ENCODE data around the gene MMP23B.
"Not testable (repeated sequence)": the region's sequence is repeated elsewhere in the genome, so short reads cannot be mapped to it uniquely, and the experiment has no call there.

The MMP23B gene

DNA sequence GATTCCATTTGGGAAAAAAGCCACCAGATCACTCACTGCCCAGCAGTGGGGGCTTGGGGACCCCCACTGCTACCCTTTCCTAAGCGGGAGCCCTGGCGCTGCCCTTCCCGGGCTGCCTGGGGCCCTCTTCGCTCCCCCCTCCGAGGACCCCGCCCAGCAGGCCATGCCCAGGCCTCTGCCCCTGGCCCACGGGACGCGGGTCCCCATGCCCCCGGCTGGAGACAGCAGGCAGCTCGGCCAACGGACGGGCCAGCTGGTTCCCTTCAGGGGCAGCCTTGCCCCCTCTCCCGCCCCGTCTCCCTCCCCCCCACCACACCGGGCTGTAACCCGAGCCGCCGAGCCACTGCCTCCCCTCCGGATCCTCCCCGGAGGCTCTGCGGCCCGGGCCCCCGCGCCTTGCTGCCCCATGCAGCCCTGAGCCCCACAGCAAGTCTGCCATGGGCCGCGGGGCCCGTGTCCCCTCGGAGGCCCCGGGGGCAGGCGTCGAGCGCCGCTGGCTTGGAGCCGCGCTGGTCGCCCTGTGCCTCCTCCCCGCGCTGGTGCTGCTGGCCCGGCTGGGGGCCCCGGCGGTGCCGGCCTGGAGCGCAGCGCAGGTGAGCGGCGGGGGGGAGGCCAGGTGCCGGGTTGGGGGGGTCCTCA is at the start of gene MMP23B:
TSS of gene MMP23B (plus strand) at position 392 of the 639 bp plus-strand sequence. CDS start at position 438, 46 bp downstream.
- DNase-seq: no peak

DNA sequence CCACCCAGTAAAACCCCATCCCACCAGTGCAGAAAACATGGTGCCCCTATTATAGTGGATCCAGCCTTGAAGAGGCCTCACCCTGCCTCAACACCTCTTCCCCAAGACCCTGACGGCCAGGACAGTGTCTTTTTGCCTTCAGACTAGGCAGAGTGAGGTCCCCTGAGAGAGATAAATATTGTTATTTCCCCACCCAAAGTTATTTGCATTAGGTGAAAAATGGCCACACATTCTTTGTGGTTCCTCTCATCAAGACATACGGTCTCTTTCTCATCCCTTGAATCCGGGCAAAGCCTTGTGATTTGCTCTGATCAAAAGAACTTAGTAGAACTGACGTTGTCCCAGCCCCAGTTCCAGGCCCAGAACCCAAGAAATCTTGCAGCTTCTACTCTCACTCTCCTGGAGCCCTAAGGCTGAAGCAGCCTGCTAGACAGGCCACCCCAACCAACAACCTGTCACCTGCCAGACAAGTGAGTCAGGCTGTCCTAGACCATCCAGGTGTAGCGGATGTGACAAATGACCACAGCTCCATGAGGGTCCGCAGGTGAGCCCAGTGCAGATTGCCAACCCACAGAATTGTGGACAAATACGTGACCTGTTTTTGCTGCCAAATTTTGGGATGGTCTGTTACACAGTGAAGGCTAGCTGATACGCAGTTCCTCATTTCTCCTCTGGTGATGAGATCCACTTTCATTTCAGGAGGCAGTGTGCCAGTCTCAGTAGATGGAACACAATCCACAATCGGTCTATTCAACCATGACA is 49.2 kb upstream of the MMP23B start:
- DNase-seq: no peak

DNA sequence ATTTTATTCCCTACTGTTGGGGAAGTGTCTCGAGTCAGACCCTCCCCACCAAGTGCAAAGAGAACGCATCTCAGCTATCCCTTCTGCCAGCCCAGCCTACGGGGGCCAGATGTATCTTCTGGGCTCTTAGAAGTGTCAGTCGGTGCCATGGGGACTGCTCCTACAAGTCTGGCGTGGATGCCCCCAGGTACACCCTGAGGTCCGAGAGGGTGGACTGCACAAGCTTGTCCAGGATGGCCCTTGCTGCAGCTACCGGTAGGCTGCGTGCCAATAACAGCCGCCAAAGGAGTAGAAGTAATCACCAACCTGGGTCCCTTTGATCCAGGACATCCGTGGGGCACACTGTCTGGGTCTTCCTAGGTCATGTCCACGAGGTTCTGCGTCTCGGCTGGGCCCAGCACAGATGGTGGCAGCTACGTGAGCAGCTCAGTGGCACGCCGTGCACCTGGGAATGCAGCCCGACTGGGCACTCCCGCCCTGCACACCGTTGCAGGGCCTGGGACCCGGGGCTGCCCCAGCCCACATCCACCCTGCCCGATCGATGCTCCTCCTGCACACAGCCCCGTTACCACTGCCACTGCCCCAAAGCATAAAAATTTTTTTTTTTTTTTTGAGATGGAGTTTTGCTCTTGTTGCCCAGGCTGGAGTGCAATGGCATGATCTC is 48.5 kb upstream of the MMP23B start:
- no peak for DNase-seq

DNA sequence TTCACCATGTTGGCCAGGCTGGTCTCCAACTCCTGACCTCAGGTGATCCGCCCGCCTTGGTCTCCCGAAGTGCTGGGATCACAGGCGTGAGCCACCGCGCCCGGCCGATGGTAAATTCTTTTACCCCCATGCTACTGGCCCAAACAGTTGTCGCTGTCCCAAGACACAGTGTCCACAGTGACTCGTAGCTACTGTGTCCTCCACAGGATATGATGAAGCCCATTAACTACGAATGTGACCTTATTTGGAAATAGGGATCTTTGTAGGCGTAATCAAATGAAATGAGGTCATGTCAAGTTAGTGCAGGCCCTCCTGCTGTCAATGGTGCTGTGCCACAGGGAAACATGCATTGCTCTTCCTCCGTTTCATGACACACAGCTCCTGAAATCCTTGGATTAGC is 40.5 kb upstream of the MMP23B start:
- DNase-seq: no peak

DNA sequence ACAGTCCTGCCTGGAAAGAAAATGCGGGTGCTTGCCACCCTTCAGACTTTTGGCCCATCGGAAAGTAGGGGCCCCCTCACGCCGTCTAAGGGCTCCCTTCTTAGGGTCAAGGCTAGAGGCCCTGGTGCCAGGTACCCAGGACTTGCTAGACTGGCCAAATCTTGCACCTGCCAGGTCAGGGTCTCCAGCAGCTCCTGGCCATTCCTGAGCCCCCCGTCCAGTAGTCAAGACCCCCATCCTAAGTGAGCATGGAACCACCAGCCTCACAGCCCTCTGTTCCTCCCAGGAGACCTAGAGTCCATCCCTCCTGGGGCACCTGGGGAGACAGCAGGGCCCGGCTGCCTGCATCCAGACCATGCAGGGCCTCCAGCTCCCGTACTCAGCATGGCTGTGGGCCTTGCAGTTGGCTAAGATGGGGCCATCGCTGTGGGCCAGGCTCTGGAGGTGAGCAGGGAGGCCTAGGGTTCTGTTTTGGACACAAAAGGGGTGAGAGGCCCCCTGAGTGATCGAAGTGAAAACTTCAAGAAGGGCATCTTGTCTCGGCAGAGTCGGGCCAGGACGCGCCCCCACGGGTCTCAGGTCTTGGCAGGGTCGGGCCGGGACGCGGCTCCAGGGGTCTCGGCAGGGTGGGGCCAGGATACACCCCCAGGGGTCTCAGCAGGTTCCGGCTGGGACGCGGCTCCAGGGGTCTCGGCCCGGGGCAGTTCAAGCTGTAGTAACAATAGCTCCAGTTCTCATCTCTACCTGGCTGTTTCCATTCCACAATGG is 38.0 kb upstream of the MMP23B start:
- no peak for DNase-seq

DNA sequence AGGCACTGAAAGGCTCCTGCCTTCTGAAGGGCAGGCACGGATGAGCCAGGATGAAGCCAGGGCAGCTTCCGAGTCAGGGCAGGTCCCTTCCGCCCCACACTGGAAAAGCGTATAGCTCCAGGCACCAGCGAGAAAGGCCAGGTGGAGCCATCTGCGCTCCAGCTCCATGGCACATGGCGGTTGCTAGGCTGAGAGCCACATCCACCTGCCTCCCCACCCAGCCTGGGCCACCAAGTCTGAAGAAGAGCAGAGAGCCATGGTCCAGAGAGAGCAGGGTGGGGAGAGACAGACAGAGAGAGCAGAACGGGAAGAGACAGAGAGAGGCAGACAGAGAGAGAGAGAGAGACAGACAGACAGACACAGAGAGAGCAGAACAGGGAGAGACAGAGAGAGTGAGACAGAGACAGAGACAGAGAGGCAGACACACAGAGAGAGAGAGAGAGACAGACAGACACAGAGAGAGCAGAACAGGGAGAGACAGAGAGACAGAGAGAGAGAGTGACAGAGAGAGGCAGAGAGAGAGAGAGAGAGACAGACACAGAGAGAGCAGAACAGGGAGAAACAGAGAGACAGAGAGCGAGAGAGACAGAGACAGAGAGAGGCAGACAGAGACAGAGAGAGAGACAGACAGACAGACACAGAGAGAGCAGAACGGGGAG is 37.2 kb upstream of the MMP23B start:
- no peak for DNase-seq

DNA sequence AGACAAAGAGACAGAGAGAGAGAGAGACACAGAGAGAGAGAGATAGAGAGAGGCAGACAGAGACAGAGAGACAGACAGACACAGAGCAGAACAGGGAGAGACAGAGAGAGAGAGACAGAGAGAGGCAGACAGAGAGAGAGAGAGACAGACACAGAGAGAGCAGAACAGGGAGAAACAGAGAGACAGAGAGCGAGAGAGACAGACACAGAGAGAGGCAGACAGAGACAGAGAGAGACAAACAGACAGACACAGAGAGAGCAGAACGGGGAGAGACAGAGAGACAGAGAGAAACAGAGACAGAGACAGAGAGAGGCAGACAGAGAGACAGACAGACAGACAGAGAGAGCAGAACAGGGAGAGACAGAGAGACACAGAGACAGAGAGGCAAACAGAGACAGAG is 36.6 kb upstream of the MMP23B start:
- DNase-seq: not testable (repeated sequence)

DNA sequence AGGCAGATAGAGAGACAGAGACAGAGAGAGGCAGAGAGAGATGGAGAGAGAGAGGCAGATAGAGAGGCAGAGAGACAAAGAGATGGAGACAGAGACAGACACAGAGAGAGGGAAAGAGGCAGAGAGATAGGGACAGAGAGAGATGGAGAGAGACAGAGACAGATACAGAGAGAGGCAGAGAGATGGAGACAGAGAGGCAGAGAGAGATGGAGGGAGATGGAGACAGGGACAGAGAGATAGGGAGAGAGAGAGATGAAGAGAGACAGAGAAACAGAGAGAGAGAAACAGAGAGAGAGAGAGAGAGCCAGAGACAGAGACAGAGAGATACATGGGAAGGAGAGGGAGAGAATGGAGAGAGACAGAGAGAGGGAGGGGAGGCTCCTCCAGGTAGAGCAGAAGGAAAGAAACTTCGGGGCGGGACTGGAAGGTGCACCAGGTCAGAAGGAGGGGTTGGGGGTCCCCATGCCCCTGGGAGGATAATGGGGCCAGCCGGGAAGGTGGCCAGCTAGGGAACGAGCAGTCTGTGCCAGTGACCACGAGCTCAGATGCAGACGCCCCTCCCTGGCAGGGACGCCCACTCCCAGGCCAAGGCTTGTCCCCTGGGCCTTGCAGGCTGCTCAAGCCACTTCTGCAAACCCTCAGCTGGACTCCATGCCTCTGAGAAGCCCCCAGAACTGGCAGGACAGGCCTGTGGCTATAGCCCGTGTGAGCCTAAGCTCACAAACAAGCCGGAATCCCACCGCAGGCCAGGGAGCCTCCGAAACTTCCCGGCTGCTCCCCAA is 35.3 kb upstream of the MMP23B start:
- no peak for DNase-seq

DNA sequence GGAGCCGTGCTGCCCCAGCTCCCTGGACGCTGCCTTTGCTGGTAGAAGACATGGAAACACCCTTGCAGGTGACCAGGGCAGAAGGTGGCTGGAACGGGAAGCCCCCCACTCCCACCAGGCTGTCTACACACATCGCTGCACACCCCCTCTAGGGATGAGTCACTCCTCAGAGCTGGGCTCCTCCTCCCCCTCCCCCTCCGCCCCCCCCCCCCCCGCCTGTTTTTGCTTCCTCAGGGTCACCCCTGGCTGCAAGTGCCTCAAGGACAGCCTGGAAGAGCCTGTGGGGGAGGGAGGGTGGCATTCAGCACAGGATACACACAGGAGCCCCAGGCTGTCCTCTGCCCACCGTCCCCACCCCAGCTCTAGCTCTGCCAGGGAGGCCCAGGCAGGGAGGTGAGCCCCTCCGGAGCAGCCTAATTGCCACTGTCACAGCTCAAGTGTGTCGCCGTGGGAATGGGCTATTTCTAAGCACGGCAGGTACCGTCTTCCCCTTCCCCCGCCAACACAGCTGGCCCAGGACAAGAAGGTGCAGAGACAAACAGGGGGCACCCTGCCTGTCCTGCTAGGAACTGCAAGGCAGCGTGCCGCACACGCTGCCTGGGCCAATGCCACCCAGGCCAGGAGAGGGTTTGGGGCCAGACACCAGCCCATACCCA is 34.6 kb upstream of the MMP23B start:
- peak; percentile 29 for DNase-seq

DNA sequence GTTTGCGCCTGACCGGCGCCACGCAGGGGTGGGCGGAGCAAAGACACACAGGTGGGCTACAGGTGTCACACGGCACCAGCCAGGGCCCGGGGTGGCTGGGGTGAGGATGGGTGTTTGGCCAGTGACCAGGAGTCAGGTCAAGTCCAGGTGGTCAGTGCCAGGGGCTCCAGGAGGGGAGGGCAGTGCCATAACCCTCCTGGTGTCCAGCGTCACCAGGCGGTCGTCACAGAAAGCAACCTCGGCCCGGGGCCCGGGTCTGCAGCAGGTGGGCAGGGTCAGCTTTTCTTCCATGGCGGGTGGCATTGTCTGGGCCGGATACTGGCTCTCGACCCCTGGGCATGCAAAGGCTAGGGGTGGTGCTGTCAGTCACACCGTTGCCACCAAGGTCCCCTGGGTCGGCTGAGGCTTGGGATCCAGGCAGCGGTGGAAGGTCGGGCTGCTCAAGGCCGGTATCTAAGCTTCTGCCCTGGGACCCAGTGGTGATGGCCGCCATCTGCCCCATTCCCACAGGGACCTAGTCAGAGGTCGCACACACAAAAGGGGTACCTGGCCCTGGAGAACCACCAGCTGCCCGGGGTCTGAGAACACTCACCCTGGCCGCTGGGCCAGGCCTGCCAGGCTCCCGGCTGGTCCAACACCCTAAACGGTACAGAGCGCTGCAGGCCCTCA is 33.8 kb upstream of the MMP23B start:
- no peak for DNase-seq

DNA sequence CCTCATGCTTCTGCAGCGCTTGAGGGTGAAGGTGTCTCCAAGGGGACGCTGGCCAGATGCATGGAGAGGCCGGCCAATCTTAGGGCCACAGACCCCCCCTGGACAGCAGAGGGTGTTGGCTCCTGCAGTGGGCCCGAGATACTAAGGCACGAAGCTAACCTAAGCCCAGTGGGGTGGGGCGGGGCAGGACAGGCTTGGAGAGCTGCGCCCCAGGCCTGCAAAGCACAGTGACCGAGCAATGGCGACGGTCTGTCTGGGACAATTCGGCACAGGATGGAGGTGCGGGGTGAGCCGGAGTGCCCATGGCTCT is 33.3 kb upstream of the MMP23B start:
- no peak for DNase-seq

DNA sequence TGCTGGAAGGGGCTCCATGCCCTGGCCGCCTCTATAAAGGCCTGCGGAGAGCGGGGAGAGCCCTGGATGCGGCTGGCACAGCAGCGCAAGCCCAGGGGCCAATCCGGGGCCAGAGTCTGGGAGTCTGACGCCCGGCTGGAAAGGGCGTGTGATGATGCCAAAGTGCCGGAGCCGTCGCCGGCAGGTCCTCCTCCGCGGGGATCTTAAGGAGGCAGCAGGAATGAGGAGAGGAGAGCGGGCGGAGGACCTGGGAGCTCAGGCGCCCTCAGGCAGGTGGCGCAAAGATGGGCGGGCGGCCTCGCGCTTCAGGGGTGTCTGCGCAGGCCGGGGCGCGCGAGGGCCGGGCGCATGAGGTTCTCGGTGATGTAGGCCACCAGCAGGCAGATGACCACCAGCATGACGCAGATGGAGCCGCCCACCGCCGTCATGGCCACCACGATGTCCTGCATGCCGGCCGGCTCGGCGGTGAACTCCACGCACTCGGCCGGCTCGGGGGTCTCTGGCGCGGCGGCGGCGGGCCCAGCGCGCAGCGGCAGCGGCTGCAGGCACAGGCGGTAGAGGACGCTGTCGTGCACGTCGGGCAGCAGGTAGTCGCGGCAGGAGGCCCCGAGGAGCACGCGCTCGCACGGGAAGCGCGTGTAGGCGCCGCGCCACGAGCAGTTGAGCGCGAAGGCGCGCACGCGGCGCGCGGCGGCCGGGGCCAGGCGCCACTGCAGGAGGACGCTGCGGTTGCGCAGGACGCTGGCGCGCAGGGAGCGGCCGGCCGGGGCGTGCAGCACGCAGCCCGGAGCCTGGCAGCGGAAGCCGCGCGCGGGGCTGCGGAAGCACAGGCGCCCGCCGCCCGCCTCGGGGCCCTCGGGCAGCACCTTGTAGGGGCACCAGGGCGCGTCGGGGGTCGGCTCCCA is 32.7 kb upstream of the MMP23B start:
- DNase-seq: peak; percentile 49

DNA sequence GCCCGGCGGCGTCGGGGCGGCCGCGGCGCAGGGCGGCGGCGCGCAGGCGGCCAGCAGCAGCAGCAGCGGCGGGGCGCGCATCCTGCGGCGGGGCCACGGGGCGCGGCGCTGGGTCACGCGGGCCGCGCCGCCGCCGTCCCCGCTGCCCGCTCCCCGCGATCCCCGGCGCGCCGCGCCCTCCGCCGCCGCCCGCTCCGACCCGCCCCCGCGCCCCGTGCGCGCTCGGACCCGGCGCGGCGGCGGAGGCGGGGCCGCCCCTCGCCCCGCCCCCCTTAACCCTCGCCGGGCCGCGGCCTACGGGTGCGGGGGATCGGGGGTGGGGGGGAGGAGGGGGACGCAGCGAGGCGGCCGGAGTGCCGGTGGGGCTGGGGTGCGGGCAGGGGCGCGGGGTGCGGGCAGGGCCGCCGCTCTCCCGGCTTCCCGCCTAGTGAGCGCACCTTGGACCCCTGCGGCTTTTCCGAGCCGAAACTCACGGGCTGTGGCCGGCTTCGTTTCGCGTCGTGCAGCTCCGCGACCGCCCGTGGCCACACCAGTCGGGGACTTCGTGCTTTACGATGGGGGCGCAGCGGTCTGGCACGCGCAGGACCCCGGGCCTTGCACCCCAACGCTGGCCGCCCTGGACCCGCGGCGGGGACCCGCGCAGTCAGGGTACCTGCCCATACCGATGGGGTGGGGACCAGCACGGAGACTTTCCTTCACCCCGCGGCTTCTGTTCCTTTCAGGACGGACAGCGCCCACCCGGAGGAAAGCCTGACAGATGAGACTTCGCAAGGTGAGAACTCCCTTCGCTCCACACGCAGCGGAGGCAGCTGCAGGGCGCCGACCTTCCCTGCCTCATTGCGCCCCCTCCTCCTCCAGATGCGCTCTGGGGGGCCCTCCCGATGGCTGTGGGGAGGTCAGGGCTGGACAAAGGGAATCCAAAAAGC is 31.8 kb upstream of the MMP23B start, which contains the start of gene FNDC10:
TSS of gene FNDC10 (minus strand) at position 201 of the 926 bp plus-strand sequence. CDS start at position 81, 120 bp downstream.
- DNase-seq: peak; percentile 38

DNA sequence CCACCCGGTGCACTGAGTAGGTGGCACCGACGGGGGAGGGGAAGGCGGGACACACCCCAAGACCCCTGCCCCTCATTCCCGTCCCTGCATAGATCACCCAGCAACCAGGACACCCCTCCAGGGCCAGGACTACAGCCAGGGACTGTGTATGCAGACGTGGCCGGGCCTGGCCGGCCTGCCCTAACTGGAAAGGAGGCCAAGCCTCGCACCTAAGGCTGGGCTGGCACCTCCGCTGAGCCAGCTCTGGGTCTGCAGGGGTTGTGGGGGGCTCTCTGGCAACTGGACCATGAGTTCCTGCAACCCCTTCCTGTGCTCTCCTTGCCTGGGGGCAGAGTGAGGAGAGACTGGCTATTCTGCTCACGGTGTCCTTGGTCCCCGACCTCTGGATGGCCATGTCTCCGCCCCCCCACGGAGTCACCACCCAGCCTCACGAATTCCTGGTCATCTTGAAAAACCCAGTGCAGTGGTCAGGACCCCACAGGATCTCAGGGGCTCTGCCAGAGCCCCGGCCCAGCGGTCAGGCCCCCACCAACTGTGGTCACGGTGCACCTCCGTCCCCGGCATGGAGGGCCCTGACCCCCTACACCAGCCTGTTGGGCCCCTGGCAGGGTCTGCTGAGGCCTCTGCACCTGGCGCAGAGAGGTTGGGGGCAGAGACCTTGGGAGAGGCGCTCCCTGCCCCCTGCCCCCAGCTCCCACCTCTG is 31.0 kb upstream of the MMP23B start:
- no peak for DNase-seq

DNA sequence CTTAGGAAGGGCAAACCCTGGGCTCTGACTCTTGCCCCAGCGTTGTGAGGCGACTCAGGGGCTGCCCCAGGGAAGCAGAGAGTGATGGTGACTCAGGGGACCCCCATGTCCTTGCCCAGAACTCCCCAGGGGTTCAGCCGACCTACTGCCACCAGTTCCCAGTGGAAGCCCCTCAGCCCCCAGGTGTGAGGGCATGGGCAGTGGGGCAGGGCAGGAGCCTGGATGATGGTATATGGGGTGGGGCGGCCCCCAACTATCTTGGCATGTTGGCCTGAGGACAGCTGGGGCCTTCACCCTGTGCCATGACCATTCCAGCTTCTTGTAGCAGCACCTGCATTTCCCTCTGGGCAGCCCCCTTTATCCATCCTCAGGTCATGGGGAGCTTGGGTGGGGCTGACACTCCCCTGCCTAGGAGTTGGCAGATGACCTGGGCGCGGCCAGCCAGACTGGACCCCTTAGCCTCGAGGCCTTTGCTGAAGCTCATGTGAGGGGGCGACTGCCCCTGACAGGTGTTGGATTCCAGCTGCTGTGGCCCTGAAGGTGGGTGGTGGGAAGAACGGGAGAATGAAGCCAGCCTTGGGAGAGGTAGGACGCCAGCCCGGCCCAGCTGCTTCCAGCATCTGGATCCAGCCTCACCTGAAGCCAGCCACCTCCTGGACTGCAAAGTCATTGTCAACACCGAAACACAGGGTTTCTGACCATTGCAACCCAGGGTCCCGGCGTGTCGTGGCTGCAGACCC is 30.2 kb upstream of the MMP23B start:
- DNase-seq: no peak

DNA sequence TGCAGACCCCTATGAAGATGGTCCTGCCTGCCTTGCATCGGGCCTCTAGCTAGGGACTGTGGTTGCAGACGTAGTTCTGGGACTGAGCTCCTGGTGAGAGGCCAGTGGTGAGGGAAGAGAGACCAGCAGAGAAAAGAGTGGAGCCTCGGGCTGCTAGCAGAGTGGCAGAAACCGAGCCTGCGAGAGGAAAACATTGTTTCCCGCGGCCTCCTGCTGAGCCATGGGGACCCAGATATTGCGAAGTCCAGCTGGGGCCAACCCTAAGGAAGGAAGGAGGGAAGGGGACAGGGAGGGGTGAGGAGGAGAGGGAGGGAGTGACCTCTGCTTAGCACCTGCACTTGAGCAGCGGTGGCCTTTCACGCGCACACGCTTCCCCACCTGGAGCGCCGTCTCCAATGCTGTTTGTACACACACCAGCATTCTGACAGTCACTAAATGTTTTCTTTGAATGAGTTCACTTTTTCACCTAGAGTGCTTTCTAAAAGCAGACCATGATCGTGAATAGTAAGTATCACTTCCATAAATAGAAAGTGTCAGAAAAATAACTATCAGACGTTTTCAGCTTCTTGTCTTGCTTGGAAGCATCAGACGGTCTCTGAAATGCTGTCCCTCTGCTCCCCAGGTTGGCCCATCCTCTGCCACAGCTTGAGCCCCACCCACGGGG is 29.5 kb upstream of the MMP23B start:
- DNase-seq: no peak
